B cell (primary cell): ENCODE measurements around the gene MDP1. TPM values are rescaled to one million over a fixed set of nuclear protein-coding genes. Genes with fewer than 3 reads are reported as not detected.

Source experiments
- ATAC-seq: fragments of 200-7000 bp; cut with Tn5 transposase; one replicate; pipeline ENCODE4 v1.10.0; 2021; ENCODE audit warnings: low read depth, mild to moderate bottlenecking, moderate number of reproducible peaks, moderate library complexity
- CTCF ChIA-PET: fragments of 350-600 bp; sonication (Branson Sonifier 250); formaldehyde crosslinking; loops from one replicate; lab custom pipeline; 2021; ENCODE audit warnings: antibody characterized with exemption, inconsistent platforms; lab: Charles Lee
- POLR2A ChIA-PET: fragments of 350-600 bp; sonication (Branson Sonifier 250); formaldehyde crosslinking; loops from one replicate; lab custom pipeline; 2021; ENCODE audit warnings: antibody characterized with exemption; lab: Charles Lee
- DNase-seq: peaks from one replicate; pipeline ENCODE4 v3.0.0; 2013
- H2AFZ ChIP-seq: 2 replicates; pipeline ENCODE4 v1.6.1; 2012; ENCODE audit warnings: mild to moderate bottlenecking, low read depth, low read length; ENCODE audit not compliant: insufficient read depth, poor library complexity, severe bottlenecking
- H3K27ac ChIP-seq, 2 donors: 1 replicate in 1 of 2; 2 replicates in 1 of 2; pipeline ENCODE4 v1.5.1; 2012 to 2013; ENCODE audit warnings: low read length in 2 of 2, mild to moderate bottlenecking in 2 of 2, moderate library complexity in 1 of 2
- H3K27me3 ChIP-seq, 4 experiments: fragments of 200-600 bp in 1 of 4; sonication (generic) in 1 of 4; replicated peaks in 1 of 4; 1 replicate in 2 of 4; 2 replicates in 2 of 4; pipeline versions ENCODE4 v1.6.1 to v1.7.0; 2013 to 2016; ENCODE audit warnings: low read length in 3 of 4, mild to moderate bottlenecking in 2 of 4, mixed read lengths in 1 of 4, moderate library complexity in 1 of 4; ENCODE audit not compliant: insufficient read depth in 4 of 4, control insufficient read depth in 3 of 4; ENCODE audit errors: control extremely low read depth in 1 of 4
- H3K36me3 ChIP-seq, 2 experiments: replicated peaks in 1 of 2; 1 replicate in 1 of 2; 2 replicates in 1 of 2; pipeline versions ENCODE4 v1.6.1 to v1.7.1; 2013; ENCODE audit warnings: low read length in 1 of 2; ENCODE audit not compliant: insufficient read depth in 2 of 2, control insufficient read depth in 1 of 2; ENCODE audit errors: control extremely low read depth in 1 of 2, extremely low read depth in 1 of 2
- H3K4me1 ChIP-seq, 2 donors: fragments of 200-600 bp in 1 of 2; sonication (generic) in 1 of 2; 1 replicate in 1 of 2; 2 replicates in 1 of 2; pipeline versions ENCODE4 v1.5.1 to v1.6.1; 2013 to 2017; ENCODE audit warnings: low read length in 2 of 2; ENCODE audit not compliant: control insufficient read depth in 2 of 2, insufficient read depth in 2 of 2
- H3K4me2 ChIP-seq: replicated peaks from 2 replicates; pipeline ENCODE3; 2012; ENCODE audit warnings: mild to moderate bottlenecking, low read depth, low read length; ENCODE audit not compliant: poor library complexity, severe bottlenecking
- H3K4me3 ChIP-seq, 5 experiments: fragments of 200-600 bp in 1 of 5; sonication (generic) in 1 of 5; 1 replicate in 3 of 5; 2 replicates in 2 of 5; pipeline versions ENCODE4 v1.5.1 to v1.7.0; 2011 to 2016; ENCODE audit warnings: low read length in 4 of 5, mild to moderate bottlenecking in 4 of 5, low read depth in 2 of 5, control low read depth in 1 of 5, moderate library complexity in 1 of 5; ENCODE audit not compliant: insufficient read depth in 1 of 5; ENCODE audit errors: control extremely low read depth in 1 of 5, extremely low read depth in 1 of 5
- H3K79me2 ChIP-seq: fragments of 200-600 bp; sonication (generic); one replicate; pipeline ENCODE4 v1.6.0; 2016; ENCODE audit warnings: low read length; ENCODE audit not compliant: control insufficient read depth, insufficient read depth
- H3K9ac ChIP-seq: fragments of 200-600 bp; sonication (generic); 2 replicates; pipeline ENCODE4 v1.6.1; 2017; ENCODE audit warnings: mild to moderate bottlenecking, low read length, moderate library complexity
- H3K9me3 ChIP-seq, 3 donors: one replicate each; pipeline versions ENCODE4 v1.6.1 to v1.7.1; 2013; ENCODE audit warnings: low read length in 2 of 3; ENCODE audit not compliant: control insufficient read depth in 2 of 3, insufficient read depth in 1 of 3; ENCODE audit errors: control extremely low read depth in 1 of 3
- H4K20me1 ChIP-seq: 2 replicates; pipeline ENCODE4 v1.6.0; 2012; ENCODE audit warnings: mild to moderate bottlenecking, low read length; ENCODE audit not compliant: insufficient read depth, control insufficient read depth, poor library complexity, severe bottlenecking
- H3K27ac Mint-ChIP-seq: one replicate; pipeline ENCODE4 v1.8.0; 2021; ENCODE audit warnings: mixed read lengths
- H3K27me3 Mint-ChIP-seq: one replicate; pipeline ENCODE4 v1.8.0; 2021; ENCODE audit warnings: mixed read lengths
- H3K4me1 Mint-ChIP-seq: one replicate; pipeline ENCODE4 v1.8.0; 2021; ENCODE audit warnings: mixed read lengths
- H3K4me3 Mint-ChIP-seq: one replicate; pipeline ENCODE4 v1.8.0; 2021; ENCODE audit warnings: mixed read lengths
- H3K9me3 Mint-ChIP-seq: one replicate; pipeline ENCODE4 v1.8.0; 2022; ENCODE audit warnings: mixed read lengths; ENCODE audit not compliant: insufficient read depth
- EZH2 ChIP-seq: IDR thresholded peaks from 2 replicates; pipeline ENCODE4 v1.6.1; 2012; ENCODE audit warnings: borderline replicate concordance, low read depth, mild to moderate bottlenecking, moderate library complexity, low read length; ENCODE audit not compliant: insufficient read depth, poor library complexity, severe bottlenecking
- WGBS: methylation state at CpG from one replicate; pipeline ENCODE4 v1.1.5; 2013; ENCODE audit warnings: missing lambda C conversion rate; ENCODE audit not compliant: insufficient coverage; 5-methylcytosine and 5-hydroxymethylcytosine counted together
- intact Hi-C: fragments of 100-400 bp; cut with micrococcal nuclease; formaldehyde crosslinking; loops from one replicate; pipeline ENCODE4 v1.10.0; 2022
- polyA plus RNA-seq: library from polyadenylated mRNA; depleted of rRNA; stranded (reverse); fragments of >200 nt; gene quantifications from 2 replicates; pipeline ENCODE4 v1.2.3, GENCODE V29; 2012
- total RNA-seq, 2 donors: library from RNA; stranded (reverse); fragments of 120-200 nt in 1 of 2; gene quantifications; 1 replicate in 1 of 2; 2 replicates in 1 of 2; pipeline versions ENCODE4 v1.2.3 to v1.2.4, GENCODE V29; 2013 to 2022
- TF ChIP-seq, protein P1 (sequence below): fragments of 200-600 bp; IDR thresholded peaks from one replicate; pipeline ENCODE4 v1.8.0; 2022; ENCODE audit warnings: antibody characterized with exemption, mild to moderate bottlenecking

MDP1 gene
- total and polyA plus RNA-seq, 2 donors (not counting 1 experiment from before 2014, with no cell fraction given), result 11.3 to 28.1 TPM

DNA sequence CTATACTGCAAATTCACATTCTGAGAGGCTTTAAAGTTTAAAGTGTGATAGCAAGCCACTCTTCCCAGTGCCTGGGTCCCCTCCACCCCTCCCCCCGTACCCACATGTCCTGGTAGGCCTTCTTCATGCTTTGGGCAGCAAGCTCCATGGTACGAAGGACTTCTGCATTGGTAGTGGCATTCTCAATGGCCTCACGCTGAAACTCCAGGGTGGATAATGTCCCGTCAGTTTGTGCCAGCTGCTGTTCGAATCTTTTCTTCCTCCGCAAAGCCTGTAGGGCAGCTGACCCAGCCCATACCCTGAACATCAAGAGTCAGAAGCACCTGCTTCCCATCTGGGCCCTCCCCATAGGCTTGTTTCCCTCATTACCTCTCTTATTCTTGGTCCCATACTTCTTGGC, 4.6 kb downstream of the MDP1 start:
- no peak overlapping the region for H3K4me2 ChIP-seq
- no peak for ATAC-seq

GRCh38 chr14:24207625-24208024, 8.2 kb downstream of the MDP1 start:
- H3K4me3 Mint-ChIP-seq, result no peak overlapping the region

More for the DNA sequence above, 4.6 kb downstream of the MDP1 start:
- TF ChIP-seq EZH2, result no peak
- TF ChIP-seq, protein P1, sequence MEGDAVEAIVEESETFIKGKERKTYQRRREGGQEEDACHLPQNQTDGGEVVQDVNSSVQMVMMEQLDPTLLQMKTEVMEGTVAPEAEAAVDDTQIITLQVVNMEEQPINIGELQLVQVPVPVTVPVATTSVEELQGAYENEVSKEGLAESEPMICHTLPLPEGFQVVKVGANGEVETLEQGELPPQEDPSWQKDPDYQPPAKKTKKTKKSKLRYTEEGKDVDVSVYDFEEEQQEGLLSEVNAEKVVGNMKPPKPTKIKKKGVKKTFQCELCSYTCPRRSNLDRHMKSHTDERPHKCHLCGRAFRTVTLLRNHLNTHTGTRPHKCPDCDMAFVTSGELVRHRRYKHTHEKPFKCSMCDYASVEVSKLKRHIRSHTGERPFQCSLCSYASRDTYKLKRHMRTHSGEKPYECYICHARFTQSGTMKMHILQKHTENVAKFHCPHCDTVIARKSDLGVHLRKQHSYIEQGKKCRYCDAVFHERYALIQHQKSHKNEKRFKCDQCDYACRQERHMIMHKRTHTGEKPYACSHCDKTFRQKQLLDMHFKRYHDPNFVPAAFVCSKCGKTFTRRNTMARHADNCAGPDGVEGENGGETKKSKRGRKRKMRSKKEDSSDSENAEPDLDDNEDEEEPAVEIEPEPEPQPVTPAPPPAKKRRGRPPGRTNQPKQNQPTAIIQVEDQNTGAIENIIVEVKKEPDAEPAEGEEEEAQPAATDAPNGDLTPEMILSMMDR, result no peak
- Mint-ChIP-seq H3K9me3 (no peaks in the 10 kb centered on the region), H3K27ac (peak overlapping the region; percentile 98), H3K27me3 (no peaks in the 10 kb centered on the region), H3K4me1 (peaks cover 54% of the 10 kb centered on the region), H3K4me3 (peak overlapping the region; percentile 93)
- Histone ChIP-seq H4K20me1 (peaks cover 7% of the 10 kb centered on the region), H3K9ac (no peak overlapping the region), H3K9me3 (no peaks in the 10 kb centered on the region), H3K27ac (peak overlapping the region in 1 of 2 donors; percentile 25), H3K4me1 (peaks cover 41 to 45% of the 10 kb centered on the region in 2 donors), H3K79me2 (peaks cover 73% of the 10 kb centered on the region), H3K4me3 (no peak overlapping the region), H3K27me3 (no peaks in the 10 kb centered on the region), H2AFZ (no peak overlapping the region), H3K36me3 (peaks cover 2 to 57% of the 10 kb centered on the region in 2 experiments)
- CTCF ChIA-PET, result interaction anchor here (0.8 to 4.1 kb wide), 2 partner anchors 15 to 96 kb away, joined by 3 to 19 read pairs; partner anchors contain the start of gene CIDEB
- DNase-seq, result no peak
- POLR2A ChIA-PET, result interaction anchor here (1.0 to 5.3 kb wide), 2 partner anchors 16 to 64 kb away, joined by 3 to 64 read pairs; partner anchors contain the start of genes PSME2, RNF31 and TM9SF1
- intact Hi-C loops, result loop anchor here (10.0 kb wide), 1 partner anchor 657 kb away; the partner anchor contains the start of genes THTPA and ZFHX2
- 95% methylated on average over 6 of the region's 6 CpGs for WGBS

More at GRCh38 chr14:24207625-24208024, 8.2 kb downstream of the MDP1 start:
- no peak overlapping the region for H3K4me2 ChIP-seq
- H3K27me3 Mint-ChIP-seq, result no peaks in the 10 kb centered on the region
- H3K79me2 ChIP-seq, result peaks cover 80% of the 10 kb centered on the region
- peaks cover 16% of the 10 kb centered on the region for H4K20me1 ChIP-seq
- TF ChIP-seq EZH2, result no peak
- TF ChIP-seq, protein P1, result no peak
- DNase-seq (no peak), ATAC-seq (no peak)
- peaks cover 30% of the 10 kb centered on the region for H3K4me1 Mint-ChIP-seq
- ChIA-PET CTCF (interaction anchor here (1.7 to 2.5 kb wide), 2 partner anchors 12 to 35 kb away, joined by 4 to 9 read pairs; partner anchors contain the start of genes TINF2 and TM9SF1), POLR2A (interaction anchor here (1.3 to 1.5 kb wide), 2 partner anchors 11 to 46 kb away, joined by 3 read pairs; partner anchors contain the start of gene IRF9)
- no peaks in the 10 kb centered on the region for H3K9me3 Mint-ChIP-seq
- intact Hi-C loops, result no loop called here
- peak overlapping the region in 1 of 2 donors; percentile 20 for H3K27ac ChIP-seq
- peak overlapping the region; percentile 82 for H3K27ac Mint-ChIP-seq
- no peaks in the 10 kb centered on the region for H3K9me3 ChIP-seq
- H3K4me3 ChIP-seq, result no peak overlapping the region
- no peak overlapping the region for H3K9ac ChIP-seq
- H3K4me1 ChIP-seq, result peaks cover 21% of the 10 kb centered on the region in 2 donors
- WGBS, result 96% methylated on average over 2 of the region's 2 CpGs
- H2AFZ ChIP-seq, result no peak overlapping the region
- H3K36me3 ChIP-seq, result peaks cover 4 to 68% of the 10 kb centered on the region in 2 experiments
- H3K27me3 ChIP-seq, result no peaks in the 10 kb centered on the region
